Measurements from ENCODE around the gene RAD51B.

DNA sequence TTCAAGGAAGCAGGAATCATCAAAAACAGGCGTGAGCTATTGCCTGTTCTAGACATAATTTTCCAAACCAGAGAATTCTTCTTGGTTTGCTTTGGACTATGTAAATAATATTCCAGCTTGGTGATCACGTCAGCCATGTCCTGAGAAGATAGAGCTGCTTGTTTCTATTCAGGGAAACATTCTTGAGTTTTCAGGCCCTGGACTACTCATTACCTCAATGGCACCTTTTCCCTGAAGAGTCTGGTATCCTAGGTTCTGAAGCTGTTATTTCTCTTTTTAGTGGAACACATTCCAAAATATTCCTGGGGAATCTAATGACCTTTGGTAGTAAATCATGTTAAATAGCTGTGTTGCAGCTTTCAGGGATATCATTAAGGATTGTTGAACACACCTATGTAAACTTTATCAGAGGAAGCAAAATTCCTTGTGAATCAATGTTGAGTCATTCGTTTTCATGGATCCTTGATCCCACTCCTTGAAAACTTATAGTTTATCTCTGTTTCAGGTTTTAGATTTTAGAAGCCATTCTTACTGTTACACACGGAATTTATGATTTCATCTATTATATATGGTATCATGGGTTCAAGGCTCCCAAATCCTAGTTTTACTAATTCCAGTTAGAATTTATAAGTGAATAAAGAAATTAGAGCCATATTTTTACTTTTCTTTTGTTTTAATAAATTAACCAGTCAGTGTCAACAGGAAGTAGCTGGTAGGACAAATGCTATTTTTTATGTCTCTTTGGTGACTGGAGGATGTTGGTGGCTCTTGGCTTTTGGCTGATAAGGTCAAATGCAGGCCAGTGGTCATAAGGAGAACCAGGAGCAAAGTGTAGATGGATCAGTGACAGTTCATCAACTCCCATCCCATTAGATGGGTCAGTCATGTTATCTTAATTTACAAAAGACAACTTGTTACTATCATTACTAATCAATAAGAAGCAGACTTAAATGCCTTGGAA, 593.2 kb downstream of the RAD51B start:
- TF ChIP-seq, protein P1, sequence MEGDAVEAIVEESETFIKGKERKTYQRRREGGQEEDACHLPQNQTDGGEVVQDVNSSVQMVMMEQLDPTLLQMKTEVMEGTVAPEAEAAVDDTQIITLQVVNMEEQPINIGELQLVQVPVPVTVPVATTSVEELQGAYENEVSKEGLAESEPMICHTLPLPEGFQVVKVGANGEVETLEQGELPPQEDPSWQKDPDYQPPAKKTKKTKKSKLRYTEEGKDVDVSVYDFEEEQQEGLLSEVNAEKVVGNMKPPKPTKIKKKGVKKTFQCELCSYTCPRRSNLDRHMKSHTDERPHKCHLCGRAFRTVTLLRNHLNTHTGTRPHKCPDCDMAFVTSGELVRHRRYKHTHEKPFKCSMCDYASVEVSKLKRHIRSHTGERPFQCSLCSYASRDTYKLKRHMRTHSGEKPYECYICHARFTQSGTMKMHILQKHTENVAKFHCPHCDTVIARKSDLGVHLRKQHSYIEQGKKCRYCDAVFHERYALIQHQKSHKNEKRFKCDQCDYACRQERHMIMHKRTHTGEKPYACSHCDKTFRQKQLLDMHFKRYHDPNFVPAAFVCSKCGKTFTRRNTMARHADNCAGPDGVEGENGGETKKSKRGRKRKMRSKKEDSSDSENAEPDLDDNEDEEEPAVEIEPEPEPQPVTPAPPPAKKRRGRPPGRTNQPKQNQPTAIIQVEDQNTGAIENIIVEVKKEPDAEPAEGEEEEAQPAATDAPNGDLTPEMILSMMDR (IDR thresholded peaks at IDR 0.05) = no peak
- no peak for TF ChIP-seq EP300 (IDR thresholded peaks at IDR 0.05)
- TF ChIP-seq POLR2A (IDR thresholded peaks at IDR 0.05) = no peak

Data from tibial nerve (tissue), 4 donors.